Midbrain (tissue), 1 donor: ENCODE results near the gene LAMB4.

Experiments
- DNase-seq: peaks from one replicate; lab custom pipeline; 2025; lab: John Stamatoyannopoulos, UW

Gene LAMB4

DNA sequence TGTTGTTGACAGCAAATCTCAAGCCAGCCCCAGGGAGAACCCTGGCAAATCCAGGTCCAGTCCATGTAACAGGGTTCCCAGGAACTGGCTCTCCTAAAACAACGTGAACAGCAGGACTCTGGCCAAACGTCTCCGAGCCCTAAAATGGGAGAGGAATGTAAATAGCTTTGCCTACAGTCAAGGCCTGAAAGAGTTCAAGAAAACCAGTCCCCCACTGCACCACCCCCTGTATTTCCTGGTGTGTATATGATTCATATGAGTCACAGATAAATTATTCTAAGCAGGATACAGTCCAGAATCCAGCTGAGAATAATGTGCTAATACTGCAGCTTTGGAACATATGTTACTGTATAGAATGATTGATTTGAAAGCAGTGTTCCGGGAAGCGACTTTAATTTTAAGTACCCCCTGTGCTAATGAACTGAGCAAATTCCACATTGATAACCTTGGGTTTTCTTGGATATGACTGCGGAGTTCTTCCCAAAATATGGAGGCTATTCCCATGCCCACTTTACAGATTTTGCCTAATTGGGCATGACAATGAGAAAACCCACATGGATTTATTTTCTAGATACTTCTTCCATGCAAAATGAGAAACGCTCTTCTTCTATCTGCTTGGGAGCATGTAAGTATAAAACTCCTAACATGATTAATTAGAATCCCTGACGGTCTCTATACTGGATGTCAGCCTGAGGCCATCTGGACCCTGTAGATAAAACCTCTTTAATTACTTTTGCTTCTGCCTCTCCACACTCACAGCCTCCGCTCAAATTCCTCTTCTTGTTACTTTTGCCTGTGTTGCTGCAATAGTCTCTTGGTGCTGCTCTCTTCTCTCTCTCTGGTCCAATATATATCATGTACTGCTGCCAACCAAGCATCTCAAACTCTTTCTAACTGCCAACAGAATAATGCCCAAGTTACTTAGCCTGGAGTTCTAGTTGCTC is 50.2 kb downstream of the LAMB4 start:
- no peak for DNase-seq

DNA sequence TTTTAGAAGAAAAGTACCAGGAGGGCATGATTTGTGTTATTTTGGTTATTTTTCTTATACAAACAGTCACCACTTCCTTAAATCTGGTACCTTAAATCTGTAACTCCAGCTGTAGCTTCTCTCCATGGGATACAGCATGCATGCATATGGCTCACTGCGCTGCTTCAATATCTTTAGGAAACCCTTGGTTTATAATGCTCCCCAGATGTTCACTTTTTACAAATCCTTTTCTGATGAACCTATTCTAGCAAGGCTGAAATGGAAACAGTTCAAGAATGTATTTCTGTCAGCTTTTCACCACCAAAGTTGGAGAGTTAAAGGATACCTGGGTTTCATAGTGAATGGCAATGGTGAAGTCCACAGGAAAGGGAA is 50.9 kb downstream of the LAMB4 start:
- no peak for DNase-seq

DNA sequence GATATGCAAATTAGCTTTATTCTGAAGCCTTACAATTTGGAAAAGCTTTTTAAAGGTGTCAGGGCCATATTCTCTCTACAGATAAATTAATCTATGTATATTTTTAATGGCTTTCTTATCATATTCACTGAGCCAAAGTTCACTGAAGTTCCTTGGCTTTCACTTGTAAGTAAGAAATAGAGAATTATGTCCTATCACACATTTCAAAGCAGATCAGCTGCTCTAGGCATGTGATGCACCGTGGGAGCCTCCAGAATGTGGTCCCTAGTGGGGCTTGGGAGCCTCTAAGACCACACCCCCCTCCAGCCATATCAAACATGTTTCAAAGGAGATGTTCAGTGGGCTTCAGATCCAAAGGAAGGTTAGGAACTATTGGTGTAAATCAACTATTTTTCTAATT is 51.5 kb downstream of the LAMB4 start:
- DNase-seq, result no peak

DNA sequence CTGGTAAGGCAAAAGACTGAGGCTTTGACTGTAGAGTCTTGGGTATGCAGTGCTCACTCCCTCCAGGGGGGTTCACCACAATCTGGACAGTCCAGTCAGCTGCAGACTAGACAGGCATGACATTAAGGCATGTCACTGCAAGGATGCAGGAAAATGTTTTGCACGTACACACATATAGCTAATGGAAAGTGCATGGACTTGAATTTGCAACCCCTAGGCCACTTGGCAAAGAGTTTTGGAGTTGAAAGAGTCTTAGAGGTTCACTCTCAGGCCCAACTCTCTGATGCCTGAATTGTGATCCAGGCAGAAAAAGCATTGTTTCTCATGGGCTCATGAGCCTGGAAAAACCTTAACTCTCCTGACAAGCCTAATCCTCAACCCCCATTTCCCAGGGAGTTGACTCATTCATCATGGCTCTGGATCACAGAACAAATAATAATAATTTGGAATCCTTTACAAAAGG is 51.9 kb downstream of the LAMB4 start:
- no peak for DNase-seq

DNA sequence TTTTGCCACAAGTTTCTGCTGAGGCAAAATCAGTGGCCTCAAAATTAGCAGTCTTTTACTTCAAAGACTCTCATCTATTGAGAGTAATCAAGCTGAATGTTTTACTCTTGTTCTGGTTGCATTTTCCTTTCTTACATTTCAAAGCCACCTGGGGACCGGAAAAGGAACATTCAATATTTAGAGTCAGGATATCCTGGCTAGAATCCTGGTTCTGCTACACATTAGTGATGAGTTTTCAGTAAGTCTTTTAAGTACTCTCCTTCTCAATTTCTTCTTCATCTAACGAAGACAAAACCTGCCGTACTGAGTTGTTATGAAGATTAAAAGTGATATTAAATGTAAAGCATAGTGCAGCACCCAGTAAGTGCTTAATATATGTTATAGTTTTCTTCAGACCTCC is 52.5 kb downstream of the LAMB4 start:
- no peak for DNase-seq

DNA sequence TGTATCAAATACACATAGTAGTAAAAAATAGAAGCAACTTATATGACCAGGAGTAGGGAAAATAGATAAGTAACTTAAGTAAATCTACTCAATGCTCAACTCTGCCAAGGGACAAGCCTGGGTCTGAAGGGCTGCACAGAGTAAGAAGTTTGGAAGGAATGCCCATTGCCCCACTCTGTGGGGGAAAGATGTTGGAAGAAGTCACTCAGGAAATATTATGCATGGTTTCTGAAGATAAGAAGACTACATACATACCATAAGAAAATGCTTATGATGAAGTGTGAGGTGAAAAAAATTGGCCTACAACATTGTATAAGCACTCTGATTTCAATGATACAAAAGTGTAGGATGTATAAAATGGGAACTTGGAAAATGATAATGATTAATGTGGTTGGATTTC is 54.0 kb downstream of the LAMB4 start:
- DNase-seq, result no peak

DNA sequence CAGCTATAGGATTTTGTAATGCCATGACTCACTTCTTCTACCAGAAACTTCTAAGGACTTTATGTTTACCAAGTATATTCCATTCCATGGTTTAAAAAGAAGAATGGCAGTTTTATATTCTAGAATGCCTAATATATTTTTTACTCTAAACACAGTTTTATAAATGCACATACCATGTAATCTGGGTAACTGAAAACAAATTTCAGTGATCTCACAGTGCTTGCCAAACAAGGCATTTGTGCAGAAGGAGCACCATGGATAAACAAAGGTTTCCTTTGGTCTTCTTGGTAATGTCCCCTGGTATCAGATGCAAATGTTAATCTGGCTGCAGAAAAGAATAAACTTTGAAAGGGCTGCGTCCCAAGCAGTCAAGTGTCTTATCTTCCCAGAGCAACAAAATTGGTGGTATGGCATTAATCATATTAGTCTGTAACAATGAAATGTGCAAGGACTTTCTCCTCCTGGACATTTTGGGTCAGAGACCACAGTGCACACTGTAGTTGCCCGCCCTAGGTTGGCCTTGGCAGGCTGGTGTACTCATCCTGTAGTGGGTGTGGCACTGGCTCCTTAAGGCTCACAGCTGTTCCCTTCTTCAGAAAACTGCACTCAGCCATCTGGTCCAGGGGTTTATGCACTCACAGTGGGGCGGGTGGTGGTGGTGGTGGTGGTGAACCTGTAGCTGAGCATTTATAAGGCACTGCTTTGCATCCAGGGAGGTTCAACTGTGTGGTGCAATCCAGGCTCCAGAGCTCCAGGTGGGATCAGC is 56.7 kb downstream of the LAMB4 start:
- no peak for DNase-seq

DNA sequence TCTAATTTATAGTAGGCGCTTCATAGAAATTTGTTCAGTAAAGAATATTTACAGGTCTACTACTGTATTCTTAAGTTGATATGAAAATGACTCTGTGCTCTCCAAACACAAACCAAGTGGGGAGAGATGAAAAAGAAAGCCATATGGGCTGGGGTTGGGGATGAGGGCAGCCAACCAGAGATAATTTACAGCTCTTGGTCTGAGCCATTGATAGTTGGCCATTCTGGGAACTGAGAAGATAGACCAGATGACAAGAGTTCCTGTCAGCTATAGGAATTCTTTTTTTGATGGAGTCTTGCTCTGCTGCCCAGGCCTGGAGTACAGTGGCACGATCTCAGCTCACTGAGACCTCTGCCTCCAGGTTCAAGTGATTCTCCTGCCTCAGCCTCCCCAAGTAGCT is 57.4 kb downstream of the LAMB4 start:
- no peak for DNase-seq

DNA sequence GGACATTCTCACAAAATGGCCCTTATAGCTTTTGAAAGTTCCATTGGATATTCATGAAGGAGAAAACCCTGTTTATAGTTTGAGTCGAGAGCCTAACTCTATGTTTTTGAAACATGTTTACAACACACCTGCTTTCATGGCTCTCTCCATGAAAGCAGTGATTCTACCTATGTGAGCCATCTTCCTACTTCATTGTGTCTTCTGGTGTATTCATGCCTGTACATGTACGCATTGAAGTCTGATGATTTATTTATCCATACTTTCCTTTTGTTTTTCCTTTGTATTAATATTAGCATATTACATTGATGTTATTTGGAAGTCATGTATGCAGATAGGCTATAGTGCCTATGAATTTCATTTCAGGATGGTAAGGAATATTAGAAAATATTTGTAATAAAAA is 58.0 kb downstream of the LAMB4 start:
- DNase-seq, result no peak

DNA sequence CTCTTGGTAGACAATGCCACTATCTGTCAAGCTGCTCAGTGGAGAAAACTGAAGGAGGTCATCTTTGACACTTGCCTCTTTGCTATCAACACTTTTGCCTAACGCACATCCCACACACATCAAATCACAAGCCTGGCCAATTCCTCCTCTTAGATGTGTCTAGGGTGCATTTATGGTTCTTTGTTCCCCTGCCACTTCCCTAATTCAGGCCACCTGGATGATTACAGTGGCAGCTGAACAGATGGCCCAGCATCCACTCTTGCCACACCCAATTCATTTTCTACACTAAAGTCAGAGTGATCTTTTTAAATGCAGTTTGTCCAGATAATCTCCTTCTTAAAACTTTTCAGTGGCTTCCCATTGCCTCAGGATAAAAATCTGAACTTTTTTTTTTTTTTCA is 58.6 kb downstream of the LAMB4 start:
- DNase-seq, result no peak

DNA sequence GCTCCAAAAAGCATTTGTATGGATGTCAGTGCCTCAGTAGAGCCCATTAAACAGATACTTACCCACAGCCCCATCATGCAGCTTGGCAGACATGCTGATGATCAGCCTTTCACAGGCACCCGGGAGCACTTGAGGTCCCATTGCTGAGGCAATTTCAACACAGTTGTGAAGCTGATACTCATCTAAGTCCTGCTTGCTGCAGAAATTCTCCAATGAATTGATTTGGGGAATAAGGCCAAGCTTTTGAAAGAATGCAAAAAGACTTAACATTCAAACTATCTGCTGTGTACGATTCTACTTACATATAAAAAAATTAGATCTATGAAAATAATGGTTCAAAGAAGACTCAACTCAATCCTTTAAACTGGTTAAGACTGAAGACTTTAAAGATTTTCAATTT is 60.5 kb downstream of the LAMB4 start:
- no peak for DNase-seq

DNA sequence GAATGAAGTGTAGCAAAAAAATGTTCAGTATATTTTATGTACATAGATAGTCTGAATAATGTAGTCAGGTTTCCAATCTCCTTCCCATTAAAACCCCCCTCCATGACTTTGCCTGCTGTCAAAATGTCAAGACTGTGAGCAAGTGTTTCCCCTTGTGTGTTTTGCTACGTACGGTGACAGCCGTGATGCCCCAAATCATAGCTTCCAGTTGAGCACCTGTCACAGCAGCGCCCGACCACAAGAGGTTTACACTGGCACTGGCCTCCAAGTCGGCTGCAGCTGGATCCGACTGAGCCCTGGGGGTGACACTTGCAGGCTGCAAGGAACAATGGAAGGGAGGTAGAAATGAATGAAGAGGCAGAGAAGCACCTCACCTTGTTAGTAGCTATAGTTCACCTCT is 62.3 kb downstream of the LAMB4 start:
- DNase-seq, result no peak

DNA sequence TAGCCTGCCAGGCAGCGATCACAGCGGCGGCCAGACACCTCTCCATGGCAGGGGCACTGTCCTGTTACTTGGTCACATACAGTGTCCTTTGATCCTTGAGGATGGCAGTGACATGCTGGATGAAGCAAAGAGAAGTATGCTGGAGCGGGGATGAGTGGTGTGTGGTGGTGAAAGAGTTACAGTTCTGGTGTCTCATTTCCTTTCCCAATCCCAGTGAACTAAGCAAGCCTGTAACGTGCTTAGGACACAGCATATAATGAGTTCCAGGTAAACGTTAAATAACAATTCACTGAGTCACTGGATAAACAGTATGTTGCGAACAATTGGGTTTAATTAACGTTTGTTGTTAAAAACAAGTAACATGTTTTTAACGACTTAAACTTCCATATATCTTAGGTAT is 63.7 kb downstream of the LAMB4 start:
- no peak for DNase-seq

DNA sequence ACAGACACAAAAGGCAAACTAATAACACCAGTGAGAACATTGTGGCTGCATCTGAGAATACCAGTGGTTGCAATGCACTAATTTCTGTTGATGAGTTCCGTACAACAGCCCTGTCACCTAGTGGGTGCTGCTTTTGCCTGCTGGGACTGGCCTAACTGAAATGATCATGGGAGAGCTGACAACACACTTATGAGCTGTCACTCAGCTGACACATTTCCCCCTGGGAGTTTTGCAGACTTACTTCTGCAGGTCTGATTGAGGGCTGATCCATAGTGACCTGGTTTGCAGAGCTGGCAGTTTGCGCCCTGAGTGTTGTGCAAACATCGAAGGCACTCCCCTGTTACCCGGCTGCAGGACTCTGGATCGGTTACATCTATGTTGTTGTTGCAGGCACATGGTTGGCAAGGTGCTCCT is 66.6 kb downstream of the LAMB4 start:
- no peak for DNase-seq

DNA sequence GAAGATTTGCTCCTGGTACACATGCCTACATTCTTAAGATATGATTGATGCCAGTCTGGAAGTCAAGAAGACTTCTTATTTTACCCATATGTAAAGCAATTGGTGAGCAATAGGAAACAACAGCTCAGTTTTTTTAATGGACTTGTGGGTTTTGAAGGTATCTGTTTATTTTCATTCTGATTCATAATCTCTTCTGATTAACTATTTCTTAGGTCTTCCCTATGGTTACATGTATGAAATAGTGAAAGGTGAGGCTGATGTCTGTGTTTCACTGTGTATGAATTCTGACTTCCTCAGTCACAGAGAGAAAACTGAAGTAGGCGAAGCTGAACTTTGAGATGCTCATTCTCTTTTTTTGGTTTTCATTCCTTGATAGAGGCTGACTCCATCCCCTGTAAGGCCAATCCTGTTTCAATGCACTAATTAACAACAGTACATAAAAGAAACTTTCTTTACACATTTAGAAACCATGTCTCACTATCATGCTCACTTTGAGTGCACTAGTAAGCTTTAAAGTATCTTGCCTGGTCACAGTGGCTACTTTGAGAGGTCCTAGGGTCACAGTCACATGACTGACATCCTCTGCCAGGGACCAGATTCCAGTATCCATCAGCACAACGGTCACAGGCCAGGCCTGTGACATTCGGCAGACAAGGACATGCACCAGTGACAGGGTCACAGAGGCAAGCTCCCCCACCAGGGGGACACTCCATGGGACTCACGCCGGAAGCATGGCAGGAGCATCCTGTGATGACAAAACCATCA is 67.7 kb downstream of the LAMB4 start:
- no peak for DNase-seq

DNA sequence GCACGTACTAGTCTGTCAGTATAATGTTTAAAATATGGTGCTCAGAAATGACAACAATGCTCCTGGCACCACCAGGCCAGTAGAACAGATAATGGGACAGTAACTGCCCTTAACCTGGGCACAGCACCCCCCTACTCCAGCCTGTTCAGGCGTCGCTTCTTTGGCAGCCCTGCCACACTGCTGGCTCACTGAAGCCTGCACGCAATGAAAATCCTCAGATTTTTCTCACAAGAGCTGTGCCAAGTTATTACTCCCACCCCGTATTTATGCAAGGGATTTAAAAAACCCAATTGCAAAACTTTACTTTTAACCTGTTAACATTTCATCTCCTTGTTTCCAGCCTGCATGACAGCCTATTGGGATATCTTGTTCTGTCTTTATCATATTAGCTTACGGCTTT is 70.6 kb downstream of the LAMB4 start:
- no peak for DNase-seq

DNA sequence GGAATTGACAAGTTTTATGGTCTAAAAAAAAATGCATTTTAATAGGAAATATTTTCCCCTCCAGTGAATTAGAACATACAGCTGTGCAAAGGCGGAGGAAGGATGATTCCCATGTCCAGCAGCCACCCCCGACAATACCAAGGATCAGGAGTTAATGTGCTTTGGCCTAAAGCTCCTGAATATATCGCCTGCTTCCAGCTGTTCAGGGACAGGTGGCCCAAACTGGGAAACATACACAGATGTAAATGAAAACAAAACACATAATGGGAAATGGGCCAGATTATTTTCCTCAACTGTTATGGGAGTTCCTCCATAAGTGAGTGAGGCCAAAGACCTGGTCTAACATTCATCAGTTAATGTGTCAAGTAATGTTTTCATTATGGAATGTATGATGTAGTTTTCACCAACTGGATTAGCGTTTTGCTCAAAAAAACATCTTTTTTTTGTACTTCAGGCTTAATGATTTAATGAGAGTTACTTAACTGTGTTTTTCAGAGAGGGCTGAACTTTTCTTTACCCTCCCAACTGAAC is 72.1 kb downstream of the LAMB4 start:
- DNase-seq, result no peak

DNA sequence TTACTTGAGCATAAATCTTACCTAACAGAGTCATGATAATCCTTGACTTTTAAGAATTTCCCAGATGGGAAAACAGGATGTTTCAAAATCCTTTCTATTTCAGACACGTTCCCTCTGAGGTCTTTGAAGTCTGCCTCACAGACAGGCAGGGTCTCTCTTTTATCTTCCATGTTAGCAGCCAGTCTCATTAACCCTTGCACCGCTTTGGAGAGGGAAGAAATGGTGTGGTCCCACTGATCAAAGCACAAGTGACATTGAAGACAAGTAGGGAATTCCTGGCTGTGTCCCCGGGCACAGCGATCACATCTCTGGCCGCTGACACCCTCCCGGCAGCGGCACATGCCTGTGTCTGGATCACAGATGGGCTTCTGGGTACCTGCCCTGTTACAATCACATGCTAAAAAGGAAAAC is 74.5 kb downstream of the LAMB4 start:
- DNase-seq, result no peak

DNA sequence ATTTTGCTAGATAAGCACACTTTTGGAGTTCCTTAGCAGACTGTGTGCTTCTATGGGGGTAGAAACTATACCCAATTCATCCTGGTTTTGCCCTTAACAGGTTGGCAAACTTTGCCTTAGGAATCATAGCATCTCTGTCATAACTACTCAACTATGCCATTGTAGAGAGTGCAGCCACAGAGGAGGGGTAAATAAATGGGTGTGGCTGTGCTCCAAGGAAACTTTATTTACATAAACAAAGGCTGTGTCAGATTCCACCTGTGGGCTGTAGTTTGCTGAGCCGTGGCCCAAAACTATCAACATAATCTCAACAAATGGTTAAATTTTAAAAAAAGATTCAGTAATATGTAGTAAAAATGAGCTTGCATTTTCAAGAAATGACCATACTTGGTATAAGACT is 75.6 kb downstream of the LAMB4 start:
- DNase-seq, result no peak

DNA sequence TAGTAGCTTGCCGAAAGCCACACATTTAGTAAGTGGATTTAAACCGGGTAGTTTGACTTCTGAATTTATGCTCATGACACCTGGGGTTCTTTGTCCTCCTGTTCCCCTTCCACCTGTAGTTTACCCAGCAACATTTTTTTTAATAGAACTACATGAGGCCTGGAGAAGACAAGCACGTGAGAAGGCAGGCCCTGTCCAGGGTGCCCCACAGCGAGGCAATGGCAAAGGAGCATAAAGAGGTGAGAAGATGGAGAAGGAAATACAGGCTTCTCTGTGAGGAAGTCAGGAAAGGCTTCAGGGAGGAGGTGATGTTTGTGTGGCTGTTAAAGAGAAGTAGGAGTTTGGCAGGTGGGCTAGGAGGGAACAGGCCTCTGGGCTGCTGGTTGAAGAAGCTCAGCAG is 76.9 kb downstream of the LAMB4 start:
- no peak for DNase-seq

DNA sequence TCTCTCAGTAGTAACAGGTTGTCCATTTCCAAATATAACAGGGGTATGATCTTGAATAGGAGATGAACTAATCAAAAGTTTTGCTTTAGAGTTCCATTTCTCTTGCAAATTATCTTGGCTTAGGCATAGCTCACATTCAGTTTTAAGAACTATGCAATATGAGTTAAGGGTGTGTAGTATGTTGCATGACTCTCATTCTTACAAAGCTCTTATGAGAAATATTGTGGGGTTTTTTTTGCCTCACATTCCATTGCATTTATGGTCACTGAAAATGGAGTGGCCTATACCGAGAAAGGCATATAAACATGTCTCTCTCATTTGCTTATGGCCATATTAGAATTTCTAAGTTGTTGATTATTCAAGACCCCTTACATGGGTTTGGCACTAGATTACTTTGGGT is 78.7 kb downstream of the LAMB4 start:
- no peak for DNase-seq

DNA sequence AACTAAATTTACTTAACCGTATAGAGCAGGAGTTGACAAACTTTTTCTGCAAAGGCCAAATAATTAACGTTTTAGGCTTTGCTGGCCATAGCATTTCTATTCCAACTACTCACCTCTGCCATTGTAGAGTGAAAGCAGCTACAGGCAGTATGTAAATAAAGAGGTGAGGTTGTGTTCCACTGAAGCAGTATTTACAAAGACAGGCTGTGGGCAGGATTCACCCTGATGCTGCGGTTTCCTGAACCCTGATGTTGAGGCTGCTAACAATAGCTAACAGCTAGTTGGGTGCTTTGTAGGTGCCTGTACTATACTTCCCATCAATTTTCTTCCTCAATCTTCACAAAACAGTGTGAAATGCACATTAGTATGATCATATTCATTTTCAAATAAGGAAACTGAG is 80.2 kb downstream of the LAMB4 start:
- DNase-seq, result no peak
